ENCODE results near the gene SHPK. TPM values are rescaled to one million over a fixed set of nuclear protein-coding genes. Genes with fewer than 3 reads are reported as not detected.

Gene SHPK
- total RNA-seq, 6 experiments from 2014 or later, result 13.5 to 26.1 (median 22.8) TPM

DNA sequence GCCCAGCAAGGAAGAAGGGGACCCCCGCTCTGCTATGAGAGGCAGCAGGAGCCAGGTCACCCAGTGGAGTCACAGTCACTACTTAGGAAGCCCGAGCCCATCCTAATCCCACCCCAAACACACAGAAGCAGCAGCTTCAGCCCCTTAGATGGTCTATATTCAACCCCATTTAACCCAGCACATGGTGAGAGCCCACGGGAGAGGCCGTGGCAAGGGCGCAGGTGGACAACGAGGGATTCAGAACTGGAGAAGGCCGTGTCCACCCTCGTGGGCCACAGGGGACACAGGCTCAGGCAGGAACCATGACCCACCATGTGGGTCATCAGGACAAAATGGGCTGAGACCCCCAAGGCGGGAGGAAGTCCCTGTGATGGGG is 76.8 kb downstream of the SHPK start:
- Histone ChIP-seq H3K36me3 (no peaks in the 10 kb centered on the region), H3K27me3 (no peaks in the 10 kb centered on the region), H3K4me1 (peaks cover 0 to 20% (median 4%) of the 10 kb centered on the region in 4 donors), H3K4me3 (no peak overlapping the region), H3K27ac (no peak overlapping the region), H3K9me3 (no peaks in the 10 kb centered on the region)
- ATAC-seq (no peak), DNase-seq (no peak)
- intact Hi-C loops (cut with DNase I), result no loop called here
- TF ChIP-seq, protein P1, sequence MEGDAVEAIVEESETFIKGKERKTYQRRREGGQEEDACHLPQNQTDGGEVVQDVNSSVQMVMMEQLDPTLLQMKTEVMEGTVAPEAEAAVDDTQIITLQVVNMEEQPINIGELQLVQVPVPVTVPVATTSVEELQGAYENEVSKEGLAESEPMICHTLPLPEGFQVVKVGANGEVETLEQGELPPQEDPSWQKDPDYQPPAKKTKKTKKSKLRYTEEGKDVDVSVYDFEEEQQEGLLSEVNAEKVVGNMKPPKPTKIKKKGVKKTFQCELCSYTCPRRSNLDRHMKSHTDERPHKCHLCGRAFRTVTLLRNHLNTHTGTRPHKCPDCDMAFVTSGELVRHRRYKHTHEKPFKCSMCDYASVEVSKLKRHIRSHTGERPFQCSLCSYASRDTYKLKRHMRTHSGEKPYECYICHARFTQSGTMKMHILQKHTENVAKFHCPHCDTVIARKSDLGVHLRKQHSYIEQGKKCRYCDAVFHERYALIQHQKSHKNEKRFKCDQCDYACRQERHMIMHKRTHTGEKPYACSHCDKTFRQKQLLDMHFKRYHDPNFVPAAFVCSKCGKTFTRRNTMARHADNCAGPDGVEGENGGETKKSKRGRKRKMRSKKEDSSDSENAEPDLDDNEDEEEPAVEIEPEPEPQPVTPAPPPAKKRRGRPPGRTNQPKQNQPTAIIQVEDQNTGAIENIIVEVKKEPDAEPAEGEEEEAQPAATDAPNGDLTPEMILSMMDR (IDR thresholded peaks at IDR 0.05), result no peak
- TF ChIP-seq POLR2A (IDR thresholded peaks at IDR 0.05), result no peak
- 67% methylated on average over 1 of the region's 9 CpGs for WGBS (ENCODE audit: insufficient coverage, low coverage, low lambda C conversion rate, missing lambda C conversion rate)

DNA sequence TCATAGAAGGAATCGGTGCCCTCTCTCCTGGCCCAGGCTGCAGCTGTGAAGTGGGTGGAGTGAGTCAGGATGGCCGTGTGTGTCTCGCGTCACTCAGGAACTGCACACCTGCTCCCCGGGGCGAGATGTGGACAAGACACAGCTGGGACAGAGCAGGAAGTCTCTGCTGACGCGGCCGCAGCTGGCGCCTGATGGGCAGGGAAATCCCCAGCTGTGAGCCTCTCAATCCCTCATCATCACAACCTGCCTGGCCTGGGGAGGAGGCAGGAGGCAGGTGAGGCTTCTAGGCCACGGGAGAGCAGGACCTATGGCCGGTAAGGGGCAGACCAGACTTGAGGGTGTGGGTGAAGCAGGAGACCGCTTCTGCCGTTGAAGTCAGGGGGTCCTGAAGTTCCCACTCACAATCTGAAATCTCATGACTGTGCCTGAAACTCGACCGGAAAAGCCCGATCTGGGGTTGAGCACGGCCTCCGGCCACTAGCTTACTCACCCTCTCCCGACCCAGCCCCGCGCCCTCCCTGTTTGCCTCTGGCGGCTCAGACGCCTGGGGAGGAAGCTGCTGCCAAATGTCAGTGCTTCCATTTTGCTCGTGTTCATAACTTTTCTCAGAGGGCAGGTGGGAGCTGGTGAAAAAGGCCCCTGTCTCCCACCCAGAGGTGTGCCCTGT is 77.3 kb downstream of the SHPK start:
- H3K9me3 ChIP-seq, result no peaks in the 10 kb centered on the region
- 39% methylated on average over 3 of the region's 25 CpGs for WGBS (ENCODE audit: insufficient coverage, low coverage, low lambda C conversion rate, missing lambda C conversion rate)
- intact Hi-C loops (cut with DNase I), result no loop called here
- no peak overlapping the region for H3K27ac ChIP-seq
- DNase-seq, result peak in 2 of 3 donors; percentile 52 to 54
- H3K4me1 ChIP-seq, result peaks cover 0 to 20% (median 4%) of the 10 kb centered on the region in 4 donors
- no peak for TF ChIP-seq POLR2A (IDR thresholded peaks at IDR 0.05)
- TF ChIP-seq, protein P1 (IDR thresholded peaks at IDR 0.05), result no peak
- H3K27me3 ChIP-seq, result no peaks in the 10 kb centered on the region
- no peak overlapping the region for H3K4me3 ChIP-seq
- H3K36me3 ChIP-seq, result no peaks in the 10 kb centered on the region
- peak in 1 of 4 donors; percentile 43 for ATAC-seq

Other genes starting within 250 kb of the SHPK start
- gene OR3A2, start 249.9 kb downstream of the SHPK start, total RNA-seq, result not detected
- gene OR1E1, start 237.8 kb downstream of the SHPK start, total RNA-seq, result not detected
- gene OR3A3, start 224.9 kb downstream of the SHPK start, total RNA-seq, result not detected
- gene OR1E2, start 202.4 kb downstream of the SHPK start, total RNA-seq, result not detected
- gene SPATA22, start 164.4 kb downstream of the SHPK start, total RNA-seq, result not detected
- 1 to 10 TPM; 1.7 to 6.0 (median 4.2) TPM for gene ASPA, start 160.3 kb downstream of the SHPK start, total RNA-seq
- 1 to 10 TPM in 1 of 6 experiments, under 1 TPM in 4, not detected in 1; 0.12 to 2.1 (median 0.37) TPM for gene TRPV3, start 78.4 kb downstream of the SHPK start, total RNA-seq
- gene TRPV1, start 26.8 kb downstream of the SHPK start, total RNA-seq, result 10 to 100 TPM in 1 of 6 experiments, 1 to 10 TPM in 5; 3.1 to 12.0 (median 6.4) TPM
- 10 to 100 TPM in 2 of 6 experiments, 1 to 10 TPM in 4; 6.7 to 30.3 (median 9.4) TPM for gene CTNS, start 510 bp upstream of the SHPK start, total RNA-seq
- 10 to 100 TPM in 4 of 6 experiments, 1 to 10 TPM in 2; 8.1 to 60.9 (median 34.7) TPM for gene TAX1BP3, start 32.3 kb upstream of the SHPK start, total RNA-seq
- 10 to 100 TPM; 19.7 to 27.7 (median 24.4) TPM for gene EMC6, start 32.6 kb upstream of the SHPK start, total RNA-seq
- gene P2RX5, start 59.9 kb upstream of the SHPK start, total RNA-seq, result 1 to 10 TPM in 1 of 6 experiments, under 1 TPM in 5; 0.13 to 1.1 (median 0.40) TPM
- 1 to 10 TPM in 1 of 6 experiments, under 1 TPM in 4, not detected in 1; 0.07 to 1.1 (median 0.27) TPM for gene HASPIN, start 87.7 kb upstream of the SHPK start, total RNA-seq
- 1 to 10 TPM; 5.4 to 7.7 (median 5.8) TPM for gene ITGAE, start 164.9 kb upstream of the SHPK start, total RNA-seq
- gene NCBP3, start 210.0 kb upstream of the SHPK start, total RNA-seq, result 10 to 100 TPM in 4 of 6 experiments, 1 to 10 TPM in 2; 8.6 to 15.1 (median 10.5) TPM